GM12874 (cell line): Measurements from ENCODE around the gene PARN.

Experiments
- CTCF ChIP-seq: IDR thresholded peaks from 2 replicates; pipeline ENCODE4 v1.5.1; 2011; ENCODE audit warnings: low read depth, mild to moderate bottlenecking, control low read depth, low read length, moderate library complexity; ENCODE audit not compliant: insufficient read depth

The PARN gene

GRCh38 chr16:14475370-14476139, 154.5 kb downstream of the PARN start:
- TF ChIP-seq CTCF, result no peak

GRCh38 chr16:14473488-14473887, 156.6 kb downstream of the PARN start:
- no peak for TF ChIP-seq CTCF

GRCh38 chr16:14472357-14472756, 157.7 kb downstream of the PARN start:
- TF ChIP-seq CTCF, result no peak

- TF ChIP-seq CTCF, result no peak
Observed at GRCh38 chr16:14470788-14471187, 159.3 kb downstream of the PARN start.

GRCh38 chr16:14465799-14466198, 164.3 kb downstream of the PARN start:
- no peak for TF ChIP-seq CTCF

- no peak for TF ChIP-seq CTCF
Observed at GRCh38 chr16:14464796-14465195, 165.3 kb downstream of the PARN start.

GRCh38 chr16:14464192-14464591, 165.9 kb downstream of the PARN start:
- TF ChIP-seq CTCF, result no peak
